Ovary (tissue), 3 donors: ENCODE data around the gene HOXA13.

Experiments used
- CTCF ChIP-seq, 3 donors: fragments of 450-650 bp in 2 of 3; fragments of 200-600 bp in 1 of 3; IDR thresholded peaks; one replicate each; pipeline versions ENCODE4 v1.5.1 to v1.8.0; 2016 to 2022; ENCODE audit warnings: antibody characterized with exemption in 3 of 3, mild to moderate bottlenecking in 1 of 3
- EP300 ChIP-seq: sonication (generic); formaldehyde crosslinking; IDR thresholded peaks from one replicate; pipeline ENCODE4 v1.6.1; 2017; ENCODE audit warnings: antibody characterized with exemption
- POLR2A ChIP-seq: fragments of 450-650 bp; IDR thresholded peaks from one replicate; pipeline ENCODE4 v1.6.1; 2017; ENCODE audit warnings: antibody characterized with exemption, mild to moderate bottlenecking, moderate library complexity
- donor health status: DM: no; HTN: no; CAD: no.

GRCh38 chr7:27178366-27178765 is 21.5 kb downstream of the HOXA13 start:
- no peak for TF ChIP-seq CTCF (IDR thresholded peaks at IDR 0.05)
- no peak for TF ChIP-seq EP300
- no peak for TF ChIP-seq POLR2A
